ENCODE data around the gene PITPNM3.

Gene PITPNM3

GRCh38 chr17:6458460-6458950 lies 97.8 kb downstream of the PITPNM3 start:
- no peak for DNase-seq

- DNase-seq, result no peak
Measured at GRCh38 chr17:6457688-6458459, 98.5 kb downstream of the PITPNM3 start.

DNA sequence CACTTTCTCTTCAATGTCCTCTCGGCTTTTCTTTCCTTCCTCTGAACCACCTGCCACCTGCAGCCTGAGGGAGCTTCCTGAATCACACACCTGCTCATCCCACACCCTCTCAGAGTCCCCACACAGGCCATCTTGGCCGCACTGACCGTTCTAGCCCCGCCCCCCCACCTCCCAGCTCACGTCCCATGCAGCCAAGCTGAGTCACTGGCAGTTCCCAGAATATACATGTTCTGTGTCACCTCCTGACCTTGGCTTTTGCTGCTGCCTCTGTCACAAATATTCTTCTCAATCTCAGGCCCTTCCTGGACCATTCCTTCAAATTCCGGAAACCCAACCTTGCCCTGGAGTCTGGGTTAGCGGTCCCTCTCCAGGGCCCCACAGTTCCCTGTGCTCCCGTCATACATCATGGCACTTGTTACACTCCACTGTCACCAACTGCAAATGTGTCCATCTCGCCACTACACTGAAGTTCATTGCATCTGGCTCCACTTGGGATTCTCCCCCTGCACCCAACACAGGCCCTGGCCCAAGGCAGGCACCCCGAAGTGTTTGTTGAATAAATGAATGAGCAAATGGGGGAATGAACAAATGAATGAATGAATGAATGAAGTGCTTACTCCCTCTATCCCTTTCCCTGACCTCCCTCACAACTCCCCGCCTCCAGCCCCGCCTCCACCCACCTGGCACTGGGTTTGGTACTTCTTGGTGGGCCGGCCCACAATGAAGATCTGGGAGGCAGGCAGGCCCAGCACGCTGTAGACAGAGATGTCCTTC lies 99.3 kb downstream of the PITPNM3 start:
- DNase-seq, result no peak

DNA sequence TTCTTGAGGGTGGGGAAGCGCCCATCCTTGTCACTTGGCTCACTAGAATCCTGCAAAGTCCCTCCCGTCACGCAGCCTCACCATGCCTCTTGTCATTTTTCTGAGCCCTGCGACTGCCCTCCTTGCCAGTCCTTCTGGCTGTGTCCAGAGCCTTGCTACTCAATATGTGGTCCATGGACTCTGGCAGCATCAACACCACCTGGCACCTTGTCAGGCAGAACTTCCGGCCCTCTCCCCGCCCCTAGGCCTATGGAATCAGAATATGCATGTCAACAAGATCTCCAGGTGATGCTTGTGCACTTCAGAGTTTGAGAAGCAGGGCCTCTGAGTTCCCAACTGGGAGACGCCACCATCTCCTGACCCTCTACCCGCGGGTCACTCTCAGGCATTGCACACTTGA lies 100.0 kb downstream of the PITPNM3 start:
- DNase-seq, result peak in 1 of 3 experiments; percentile 1

- peak in 1 of 3 experiments; percentile 35 for DNase-seq
Measured at GRCh38 chr17:6455321-6455705, 101.0 kb downstream of the PITPNM3 start.

- no peak for DNase-seq
Measured at GRCh38 chr17:6454495-6455320, 101.6 kb downstream of the PITPNM3 start.

GRCh38 chr17:6453279-6454024 lies 102.9 kb downstream of the PITPNM3 start:
- DNase-seq, result no peak

DNA sequence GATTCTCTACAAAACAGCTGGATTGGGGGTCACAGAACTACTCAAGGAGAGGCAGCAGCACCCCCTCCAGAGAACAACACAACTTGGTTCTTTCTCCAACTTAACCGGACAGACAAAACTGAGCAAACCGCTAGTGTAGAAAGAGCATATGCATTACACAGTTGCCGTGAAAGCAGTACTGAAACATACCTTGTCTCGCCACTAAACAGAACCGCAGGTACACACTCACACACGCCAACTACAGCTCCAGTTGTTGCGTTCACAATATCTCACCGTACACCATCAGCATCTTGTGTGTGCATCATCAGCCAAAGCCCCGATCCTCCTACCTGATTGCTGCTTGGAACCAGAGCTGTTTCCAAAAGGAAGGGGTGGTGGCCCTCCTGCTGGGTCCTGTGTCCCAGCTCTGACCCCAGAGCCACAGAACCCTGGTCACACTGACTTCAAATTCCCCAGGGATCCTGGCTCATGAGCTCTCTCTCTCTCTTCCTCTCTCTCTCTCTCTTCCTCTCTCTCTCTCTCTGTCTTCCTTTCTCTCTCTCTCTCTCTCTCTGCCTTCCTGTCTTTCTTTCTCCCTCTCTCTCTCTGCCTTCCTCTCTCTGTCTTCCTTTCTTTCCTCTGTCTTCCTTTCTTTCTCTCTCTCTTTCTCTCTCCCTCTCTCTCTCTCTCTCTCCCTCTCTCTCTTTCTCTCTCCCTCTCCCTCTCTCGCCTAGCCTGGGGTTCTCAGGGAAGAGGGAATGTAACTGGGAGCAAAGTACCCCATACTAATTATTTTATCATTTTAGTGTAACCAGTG lies 103.7 kb downstream of the PITPNM3 start:
- DNase-seq, result no peak

DNA sequence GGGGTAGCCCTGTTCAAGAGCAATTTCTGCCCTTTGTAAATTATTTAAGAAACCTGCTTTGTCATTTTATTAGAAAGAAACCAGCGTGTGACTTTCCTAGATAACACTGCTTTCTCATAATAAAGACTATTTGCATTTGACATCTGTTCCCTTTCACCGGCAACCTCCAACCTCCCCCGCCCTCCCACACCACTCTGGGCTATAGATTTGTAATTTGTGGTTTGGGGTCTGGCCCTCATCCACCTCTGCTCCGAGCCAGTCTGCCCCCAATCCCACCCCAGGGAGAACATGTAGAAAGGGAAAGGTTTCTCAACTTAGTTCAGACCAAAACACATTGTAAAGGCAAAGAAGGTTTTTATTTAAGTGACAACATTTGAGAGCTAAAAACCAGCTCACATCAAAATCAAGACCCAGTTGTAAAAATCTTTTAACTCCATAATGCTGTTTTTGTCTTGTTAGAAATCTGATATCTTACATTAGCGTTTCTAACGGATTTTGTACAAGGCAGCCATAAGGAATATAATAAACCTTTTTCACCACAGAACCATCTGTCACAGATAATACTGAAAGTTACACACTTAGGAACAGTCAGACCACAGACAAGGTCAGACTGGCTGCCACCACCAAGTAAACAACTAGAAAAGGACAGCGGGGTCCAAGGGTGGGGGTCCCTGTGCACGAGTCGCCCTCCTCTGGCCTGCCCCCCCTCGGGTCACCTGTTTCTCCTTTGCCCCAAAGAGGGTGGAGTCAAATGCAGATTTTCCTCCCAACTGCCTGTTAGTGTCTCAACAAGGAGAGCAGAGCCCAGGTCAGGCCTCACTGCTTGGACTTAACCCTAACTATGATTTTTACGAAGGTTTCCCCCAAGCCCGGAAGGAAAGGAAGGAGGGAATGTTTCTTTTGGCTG lies 105.2 kb downstream of the PITPNM3 start:
- DNase-seq, result no peak

DNA sequence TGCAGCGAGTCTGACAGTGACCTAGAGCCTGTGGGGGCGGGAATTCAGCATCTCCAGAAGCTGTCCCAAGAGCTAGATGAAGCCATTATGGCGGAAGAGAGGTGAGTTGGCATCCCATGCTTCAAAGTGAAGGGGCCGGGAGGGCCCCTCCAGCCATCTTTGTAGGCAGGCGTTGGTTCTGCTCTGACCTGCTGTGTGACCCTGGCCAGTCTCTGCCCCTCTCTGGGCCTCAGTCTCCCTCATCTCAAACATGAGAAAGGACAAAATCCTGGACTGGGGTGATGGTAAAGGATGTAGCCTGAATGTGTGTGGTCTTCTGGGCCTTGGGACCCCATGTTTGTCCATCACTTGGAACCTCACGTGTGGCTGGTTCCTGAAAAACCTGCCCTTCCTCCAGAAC lies 107.0 kb downstream of the PITPNM3 start:
- no peak for DNase-seq

DNA sequence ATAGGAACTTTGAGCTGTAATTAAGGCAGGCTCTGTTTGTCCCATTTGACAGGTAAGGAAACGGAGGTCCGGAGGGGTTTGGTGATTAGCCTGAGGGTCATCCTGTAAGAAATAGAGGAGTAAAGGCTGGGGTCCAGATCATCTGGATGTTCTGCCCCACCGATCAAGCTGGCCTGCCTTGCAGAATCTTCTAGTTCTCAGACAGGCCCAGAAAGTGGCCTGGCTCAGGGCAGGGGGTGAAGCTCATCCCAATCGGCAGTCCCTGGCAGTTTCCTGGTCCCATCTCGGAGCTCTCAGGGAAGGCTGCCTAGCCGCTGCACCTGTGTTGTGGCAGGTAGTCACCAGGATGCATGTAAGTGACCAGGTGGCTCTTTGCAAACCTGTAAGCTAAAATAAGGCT lies 107.9 kb downstream of the PITPNM3 start:
- no peak for DNase-seq

DNA sequence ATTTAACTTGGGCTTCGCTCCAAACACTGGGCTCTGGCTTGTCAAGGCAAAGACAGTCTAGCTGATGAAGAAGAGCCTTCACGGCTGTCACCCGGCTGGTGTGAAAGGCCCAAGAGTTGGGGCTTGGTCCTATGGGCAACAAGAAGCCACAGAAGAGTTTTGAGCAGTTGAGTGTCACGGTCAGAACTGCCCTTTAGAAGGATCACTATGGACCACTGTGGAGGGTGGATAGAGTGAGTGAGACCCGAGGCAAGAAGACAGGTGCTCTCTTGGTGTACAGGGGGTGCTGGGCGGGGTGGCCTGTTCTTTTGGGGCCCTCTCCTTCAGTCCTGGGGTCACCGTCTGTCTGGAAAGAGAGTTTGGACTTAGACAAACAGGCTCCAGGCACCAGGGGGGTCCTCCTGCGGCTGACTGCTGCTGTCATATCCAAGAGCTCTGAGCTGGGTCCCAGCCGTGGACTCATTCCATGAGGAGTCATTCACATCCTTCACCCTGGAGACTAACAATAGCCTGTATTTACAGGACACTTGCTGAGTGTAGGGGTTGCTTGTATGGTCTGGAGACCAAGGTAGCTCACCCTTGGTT lies 109.7 kb downstream of the PITPNM3 start:
- DNase-seq, result no peak

- DNase-seq, result no peak
Measured at GRCh38 chr17:6444571-6445335, 111.6 kb downstream of the PITPNM3 start.

DNA sequence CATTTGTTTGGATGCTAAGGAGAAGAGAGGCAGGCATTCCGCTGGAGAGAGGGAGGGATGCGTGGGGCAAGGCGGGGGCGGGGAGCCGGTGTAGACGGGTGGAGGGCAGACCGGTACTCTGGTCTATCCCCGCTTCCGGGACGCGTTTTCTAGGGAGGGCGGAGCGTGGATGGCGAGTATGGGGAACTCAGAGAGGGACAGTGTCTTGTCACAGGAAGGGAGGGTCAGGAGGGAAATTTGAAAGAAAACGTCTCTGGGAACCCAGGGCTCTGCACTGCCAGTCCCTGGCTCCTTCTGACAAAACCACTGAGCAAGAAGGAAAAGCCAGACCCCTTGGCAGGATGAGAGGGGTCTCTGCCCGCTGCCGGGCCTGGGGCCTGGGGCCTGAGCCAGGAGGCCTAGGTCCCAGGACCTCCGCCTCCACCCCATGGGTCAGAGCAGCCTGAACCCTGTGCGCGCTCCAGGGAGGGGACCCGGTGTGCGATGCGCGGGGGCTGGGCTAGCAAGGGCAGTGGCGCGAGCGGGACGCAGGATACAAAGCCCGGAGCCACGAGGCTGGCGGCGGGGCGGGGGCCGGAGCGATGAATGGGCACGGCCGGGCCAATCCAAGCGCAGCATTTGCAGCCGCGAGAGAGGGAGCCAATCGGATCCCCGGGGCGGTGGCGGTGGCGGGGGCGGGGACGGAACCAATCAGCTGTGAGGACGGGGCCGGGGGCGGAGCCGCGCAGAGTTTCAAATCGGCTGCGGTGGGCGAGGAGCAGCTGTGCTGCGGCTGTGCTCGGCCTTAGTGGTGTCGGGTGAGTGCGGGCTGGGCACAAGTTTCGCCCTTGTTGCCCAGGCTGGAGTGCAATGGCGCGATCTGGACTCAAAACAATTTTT lies 112.4 kb downstream of the PITPNM3 start, which contains the start of gene PIMREG:
TSS of gene PIMREG (plus strand) at position 764 of the 879 bp plus-strand sequence. CDS start 656 bp downstream, outside the sequence.
- peak; percentile 90 to 95 (median 91) for DNase-seq

DNA sequence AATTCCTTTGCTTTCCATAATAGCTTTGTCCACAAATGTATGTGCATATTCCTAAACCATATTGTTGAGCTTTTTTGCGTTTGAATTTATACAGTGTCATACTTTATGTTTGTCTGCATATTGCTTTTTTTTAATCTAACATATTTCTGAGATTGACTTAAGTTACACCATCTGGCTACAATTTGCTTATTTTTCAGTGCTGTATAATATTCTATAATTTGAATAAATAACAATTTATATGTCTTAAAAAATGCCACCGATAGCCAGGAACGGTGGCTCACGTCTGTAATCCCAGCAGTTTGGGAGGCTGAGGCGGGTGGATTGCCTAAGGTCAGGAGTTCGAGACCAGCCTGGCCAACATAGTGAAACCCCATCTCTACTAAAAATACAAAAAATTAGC lies 113.6 kb downstream of the PITPNM3 start:
- DNase-seq, result no peak

- DNase-seq, result peak in 1 of 3 experiments; percentile 8
Measured at GRCh38 chr17:6439951-6440350, 116.4 kb downstream of the PITPNM3 start.

- peak in 1 of 3 experiments; percentile 18 for DNase-seq
Measured at GRCh38 chr17:6437956-6438355, 118.4 kb downstream of the PITPNM3 start.

GRCh38 chr17:6437466-6437865 lies 118.9 kb downstream of the PITPNM3 start:
- DNase-seq, result peak in 2 of 3 experiments; percentile 22 to 56

Data from NCI-H1417 (cell line).